ENCODE data around the gene SRSF7. TPM values are rescaled to one million over a fixed set of nuclear protein-coding genes. Genes with fewer than 3 reads are reported as not detected.
"Not testable (repeated sequence)": the region's sequence is repeated elsewhere in the genome, so short reads cannot be mapped to it uniquely, and the experiment has no call there.

Gene SRSF7
- polyA plus RNA-seq, 1 experiment: 238 TPM

- ChIA-PET CTCF (no interaction called here), POLR2A (interaction anchor here (0.7 to 1.8 kb wide), 2 partner anchors 42 to 182 kb away, joined by 4 to 7 read pairs; partner anchors contain the start of gene SRSF7)
- Histone ChIP-seq H3K27me3 (ENCODE audit: control insufficient read depth, insufficient read depth, low read length) (no peaks in the 10 kb centered on the region), H3K9me3 (ENCODE audit: control insufficient read depth, insufficient read depth, low read length) (no peaks in the 10 kb centered on the region), H3K27ac (ENCODE audit: low read depth, low read length) (no peak overlapping the region), H3K4me3 (ENCODE audit: low read depth, low read length) (no peak overlapping the region)
- TF ChIP-seq, protein P1, sequence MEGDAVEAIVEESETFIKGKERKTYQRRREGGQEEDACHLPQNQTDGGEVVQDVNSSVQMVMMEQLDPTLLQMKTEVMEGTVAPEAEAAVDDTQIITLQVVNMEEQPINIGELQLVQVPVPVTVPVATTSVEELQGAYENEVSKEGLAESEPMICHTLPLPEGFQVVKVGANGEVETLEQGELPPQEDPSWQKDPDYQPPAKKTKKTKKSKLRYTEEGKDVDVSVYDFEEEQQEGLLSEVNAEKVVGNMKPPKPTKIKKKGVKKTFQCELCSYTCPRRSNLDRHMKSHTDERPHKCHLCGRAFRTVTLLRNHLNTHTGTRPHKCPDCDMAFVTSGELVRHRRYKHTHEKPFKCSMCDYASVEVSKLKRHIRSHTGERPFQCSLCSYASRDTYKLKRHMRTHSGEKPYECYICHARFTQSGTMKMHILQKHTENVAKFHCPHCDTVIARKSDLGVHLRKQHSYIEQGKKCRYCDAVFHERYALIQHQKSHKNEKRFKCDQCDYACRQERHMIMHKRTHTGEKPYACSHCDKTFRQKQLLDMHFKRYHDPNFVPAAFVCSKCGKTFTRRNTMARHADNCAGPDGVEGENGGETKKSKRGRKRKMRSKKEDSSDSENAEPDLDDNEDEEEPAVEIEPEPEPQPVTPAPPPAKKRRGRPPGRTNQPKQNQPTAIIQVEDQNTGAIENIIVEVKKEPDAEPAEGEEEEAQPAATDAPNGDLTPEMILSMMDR (IDR thresholded peaks at IDR 0.05; ENCODE audit: low read depth, low read length): no peak
- DNase-seq (ENCODE audit: low read depth, low spot score): no peak
These were observed 42.4 kb upstream of the SRSF7 start for GRCh38 chr2:38793511-38793910.

DNA sequence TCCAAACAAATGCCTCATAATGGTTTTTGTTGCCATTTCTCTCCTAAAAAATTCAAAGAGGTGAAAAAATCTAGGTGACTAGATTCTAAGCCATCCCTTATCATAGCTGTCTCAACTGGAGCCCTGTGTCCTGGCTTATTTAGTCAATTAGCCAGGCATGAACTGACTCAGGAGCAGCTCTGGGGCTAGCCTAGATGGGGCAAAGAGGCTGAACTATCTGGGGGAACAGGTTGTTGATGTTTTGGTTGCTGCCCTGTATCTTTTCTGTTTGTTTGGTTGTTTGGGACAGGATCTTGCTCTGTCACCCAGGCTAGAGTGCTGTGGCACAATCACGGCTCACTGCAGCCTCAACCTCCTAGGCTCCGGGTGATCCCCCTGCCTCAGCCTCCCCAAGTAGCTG, 41.6 kb upstream of the SRSF7 start:
- ChIA-PET POLR2A (no interaction called here), CTCF (no interaction called here)
- DNase-seq (ENCODE audit: low read depth, low spot score): no peak
- TF ChIP-seq, protein P1 (IDR thresholded peaks at IDR 0.05; ENCODE audit: low read depth, low read length): no peak
- Histone ChIP-seq H3K27me3 (ENCODE audit: control insufficient read depth, insufficient read depth, low read length) (no peaks in the 10 kb centered on the region), H3K4me3 (ENCODE audit: low read depth, low read length) (no peak overlapping the region), H3K9me3 (ENCODE audit: control insufficient read depth, insufficient read depth, low read length) (no peaks in the 10 kb centered on the region), H3K27ac (ENCODE audit: low read depth, low read length) (no peak overlapping the region)

GRCh38 chr2:38792321-38792720, 41.2 kb upstream of the SRSF7 start:
- H3K27me3 ChIP-seq (ENCODE audit: control insufficient read depth, insufficient read depth, low read length); H3K27ac ChIP-seq (ENCODE audit: low read depth, low read length); H3K4me3 ChIP-seq (ENCODE audit: low read depth, low read length); DNase-seq (ENCODE audit: low read depth, low spot score); POLR2A ChIA-PET; CTCF ChIA-PET; H3K9me3 ChIP-seq (ENCODE audit: control insufficient read depth, insufficient read depth, low read length): not testable (repeated sequence)

DNA sequence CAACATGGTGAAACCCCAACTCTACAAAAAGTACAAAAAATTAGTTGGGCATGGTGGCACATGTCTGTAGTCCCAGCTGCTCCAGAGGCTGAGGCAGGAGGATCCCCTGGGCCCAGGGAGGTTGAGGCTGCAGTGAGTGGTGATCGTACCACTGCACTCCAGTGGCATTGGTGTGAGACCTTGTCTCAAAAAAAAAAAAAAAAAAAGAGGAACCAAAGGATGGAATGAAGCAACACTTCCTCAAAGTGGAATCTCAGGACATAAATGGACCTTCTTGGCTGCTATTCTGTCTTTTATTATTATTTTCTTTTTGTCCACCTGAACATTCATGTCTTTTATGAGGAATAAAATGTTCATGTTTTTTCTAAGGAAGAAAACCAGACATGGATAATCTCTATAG, 40.6 kb upstream of the SRSF7 start:
- ChIA-PET POLR2A (no interaction called here), CTCF (no interaction called here)
- DNase-seq (ENCODE audit: low read depth, low spot score): no peak
- Histone ChIP-seq H3K4me3 (ENCODE audit: low read depth, low read length) (no peak overlapping the region), H3K27me3 (ENCODE audit: control insufficient read depth, insufficient read depth, low read length) (no peaks in the 10 kb centered on the region), H3K9me3 (ENCODE audit: control insufficient read depth, insufficient read depth, low read length) (no peaks in the 10 kb centered on the region), H3K27ac (ENCODE audit: low read depth, low read length) (no peak overlapping the region)
- TF ChIP-seq, protein P1 (IDR thresholded peaks at IDR 0.05; ENCODE audit: low read depth, low read length): no peak

GRCh38 chr2:38789691-38790090, 38.5 kb upstream of the SRSF7 start:
- TF ChIP-seq, protein P1 (IDR thresholded peaks at IDR 0.05; ENCODE audit: low read depth, low read length): no peak
- Histone ChIP-seq H3K9me3 (ENCODE audit: control insufficient read depth, insufficient read depth, low read length) (no peaks in the 10 kb centered on the region), H3K4me3 (ENCODE audit: low read depth, low read length) (no peak overlapping the region), H3K27ac (ENCODE audit: low read depth, low read length) (no peak overlapping the region), H3K27me3 (ENCODE audit: control insufficient read depth, insufficient read depth, low read length) (no peaks in the 10 kb centered on the region)
- POLR2A ChIA-PET: interaction anchor here (0.6 to 1.7 kb wide), 2 partner anchors 16 to 38 kb away, joined by 4 to 10 read pairs; partner anchors contain the start of gene SRSF7
- CTCF ChIA-PET: no interaction called here
- no peak for DNase-seq (ENCODE audit: low read depth, low spot score)

DNA sequence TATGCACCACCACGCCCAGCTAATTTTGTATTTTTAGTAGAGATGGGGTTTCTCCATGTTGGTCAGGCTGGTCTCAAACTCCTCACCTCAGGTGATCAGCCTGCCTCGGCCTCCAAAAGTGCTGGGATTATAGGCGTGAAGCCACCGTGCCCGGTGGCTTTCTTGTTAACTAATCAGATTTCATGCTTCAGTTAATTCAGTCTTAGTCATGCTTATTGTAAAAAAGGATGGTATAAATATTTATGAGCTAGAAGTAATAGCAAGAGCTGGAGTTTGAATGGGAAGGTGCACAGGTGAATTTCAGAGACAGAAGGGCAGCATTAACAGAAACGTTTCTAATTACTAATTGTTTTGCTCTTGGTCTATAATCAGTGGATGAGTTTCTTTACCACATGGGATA, 37.1 kb upstream of the SRSF7 start:
- Histone ChIP-seq H3K27me3 (ENCODE audit: control insufficient read depth, insufficient read depth, low read length) (no peaks in the 10 kb centered on the region), H3K9me3 (ENCODE audit: control insufficient read depth, insufficient read depth, low read length) (no peaks in the 10 kb centered on the region), H3K4me3 (ENCODE audit: low read depth, low read length) (no peak overlapping the region), H3K27ac (ENCODE audit: low read depth, low read length) (no peak overlapping the region)
- ChIA-PET CTCF (no interaction called here), POLR2A (interaction anchor here (2.1 kb wide), 1 partner anchor 37 kb away, joined by 6 read pairs; the partner anchor contains the start of gene SRSF7)
- TF ChIP-seq, protein P1 (IDR thresholded peaks at IDR 0.05; ENCODE audit: low read depth, low read length): no peak
- no peak for DNase-seq (ENCODE audit: low read depth, low spot score)
